Vagina (tissue), 2 donors: ENCODE measurements around the gene GEMIN7. TPM values are rescaled to one million over a fixed set of nuclear protein-coding genes. Genes with fewer than 3 reads are reported as not detected.

Experiments used
- DNase-seq, 2 donors: peaks; one replicate each; pipeline ENCODE4 v3.0.0-alpha.2; 2017; ENCODE audit errors: extremely low spot score in 2 of 2
- H3K27ac ChIP-seq: fragments of 200-600 bp; sonication (generic); one replicate; pipeline ENCODE4 v1.5.1; 2019
- H3K27me3 ChIP-seq: fragments of 200-600 bp; sonication (generic); one replicate; pipeline ENCODE4 v1.5.1; 2019
- H3K36me3 ChIP-seq, 2 donors: fragments of 200-600 bp; sonication (generic); one replicate each; pipeline ENCODE4 v1.5.1; 2017 to 2019
- H3K4me1 ChIP-seq: fragments of 200-600 bp; sonication (generic); one replicate; pipeline ENCODE4 v1.5.1; 2019
- H3K4me3 ChIP-seq, 2 donors: fragments of 200-600 bp; sonication (generic); 1 replicate in 1 of 2; 2 replicates in 1 of 2; pipeline ENCODE4 v1.5.1; 2016 to 2019
- H3K9me3 ChIP-seq: fragments of 200-600 bp; sonication (generic); one replicate; pipeline ENCODE4 v1.5.1; 2019
- POLR2A ChIP-seq, 2 donors: fragments of 450-650 bp; IDR thresholded peaks; one replicate each; pipeline ENCODE4 v1.6.1; 2017; ENCODE audit warnings: antibody characterized with exemption in 2 of 2, mild to moderate bottlenecking in 2 of 2, moderate library complexity in 2 of 2
- POLR2AphosphoS5 ChIP-seq, 2 donors: sonication (generic); formaldehyde crosslinking; IDR thresholded peaks; one replicate each; pipeline ENCODE4 v1.9.0; 2017; ENCODE audit warnings: antibody characterized with exemption in 2 of 2, mild to moderate bottlenecking in 2 of 2, low read depth in 1 of 2; ENCODE audit not compliant: insufficient read depth in 1 of 2
- intact Hi-C: fragments of 100-400 bp; cut with DNase I; formaldehyde crosslinking; loops from one replicate; pipeline ENCODE4 v1.15.1; 2023
- total RNA-seq: library from RNA; depleted of rRNA; stranded (reverse); fragments of >200 nt; gene quantifications from one replicate; pipeline ENCODE4 v1.2.3, GENCODE V29; 2016
- TF ChIP-seq, protein P1 (sequence below), 3 experiments: fragments of 450-650 bp in 2 of 3; fragments of 200-600 bp in 1 of 3; sonication (generic) in 1 of 3; IDR thresholded peaks; one replicate each; pipeline ENCODE4 v1.5.1; 2017 to 2019; ENCODE audit warnings: antibody characterized with exemption in 3 of 3, mild to moderate bottlenecking in 2 of 3, moderate library complexity in 2 of 3

The GEMIN7 gene
- total RNA-seq, 1 donor from 2014 or later, result 42.0 TPM

DNA sequence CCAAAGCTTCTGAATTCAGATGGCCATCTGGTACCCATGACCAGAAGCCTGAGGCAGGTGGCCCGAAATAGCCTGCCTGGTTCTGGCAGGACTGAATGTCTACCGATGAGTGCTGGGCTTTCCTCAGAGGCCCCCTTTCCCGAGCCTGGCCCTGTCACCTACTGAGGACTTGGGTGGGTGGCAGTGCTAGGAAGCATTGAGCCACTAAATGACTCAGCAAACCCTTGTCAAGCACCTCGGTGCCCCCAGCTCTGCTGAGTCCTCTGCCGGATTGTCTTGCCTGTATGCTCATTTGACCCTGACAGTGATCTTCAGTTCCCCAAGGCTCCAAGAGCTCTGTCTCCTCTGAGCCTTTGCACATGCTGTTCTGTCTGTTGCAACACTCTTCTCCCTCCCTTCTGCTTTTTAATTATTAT is 31.8 kb downstream of the GEMIN7 start:
- peaks cover 40% of the 10 kb centered on the region for H3K4me1 ChIP-seq

DNA sequence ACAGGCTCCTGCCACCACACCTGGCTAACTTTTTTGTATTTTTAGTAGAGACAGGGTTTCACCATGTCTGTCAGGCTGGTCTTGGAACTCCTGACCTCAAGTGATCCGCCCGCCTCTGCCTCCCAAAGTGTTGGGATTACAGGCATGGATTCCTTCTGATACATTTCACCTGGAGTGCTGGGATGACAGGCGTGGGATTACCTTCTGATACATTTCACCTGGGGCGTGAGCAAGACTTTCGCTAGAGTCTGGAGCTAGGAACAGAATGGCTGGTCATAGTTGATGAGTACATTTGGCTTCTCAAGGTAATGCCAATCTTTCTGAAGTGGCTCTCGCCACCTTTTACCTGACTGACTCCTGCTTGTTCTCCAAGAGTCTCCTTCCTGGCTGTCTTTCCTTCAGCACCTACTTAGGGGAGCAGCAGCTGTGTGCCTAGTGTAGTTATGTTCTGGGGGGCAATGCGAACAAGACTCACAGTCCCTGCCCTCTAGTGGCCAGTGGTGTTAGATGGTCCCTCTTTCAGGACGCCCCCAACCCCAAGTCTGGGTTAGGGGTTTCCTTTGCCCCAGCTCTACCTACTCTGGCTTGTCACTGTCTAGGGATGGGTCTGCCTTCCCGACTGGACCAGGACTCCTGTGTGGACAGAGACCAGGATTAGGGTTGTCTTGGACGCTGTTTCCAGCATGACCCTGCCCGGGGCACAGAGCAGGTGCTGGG is 33.2 kb downstream of the GEMIN7 start:
- Histone ChIP-seq H3K36me3 (no peaks in the 10 kb centered on the region), H3K4me1 (peaks cover 41% of the 10 kb centered on the region), H3K9me3 (no peaks in the 10 kb centered on the region), H3K4me3 (no peak overlapping the region), H3K27me3 (no peaks in the 10 kb centered on the region), H3K27ac (no peak overlapping the region)
- intact Hi-C loops, result no loop called here
- TF ChIP-seq POLR2AphosphoS5 (IDR thresholded peaks at IDR 0.05; ENCODE audit: insufficient read depth in 1 of 2, low read depth in 1 of 2) (no peak), POLR2A (IDR thresholded peaks at IDR 0.05) (no peak)
- TF ChIP-seq, protein P1, sequence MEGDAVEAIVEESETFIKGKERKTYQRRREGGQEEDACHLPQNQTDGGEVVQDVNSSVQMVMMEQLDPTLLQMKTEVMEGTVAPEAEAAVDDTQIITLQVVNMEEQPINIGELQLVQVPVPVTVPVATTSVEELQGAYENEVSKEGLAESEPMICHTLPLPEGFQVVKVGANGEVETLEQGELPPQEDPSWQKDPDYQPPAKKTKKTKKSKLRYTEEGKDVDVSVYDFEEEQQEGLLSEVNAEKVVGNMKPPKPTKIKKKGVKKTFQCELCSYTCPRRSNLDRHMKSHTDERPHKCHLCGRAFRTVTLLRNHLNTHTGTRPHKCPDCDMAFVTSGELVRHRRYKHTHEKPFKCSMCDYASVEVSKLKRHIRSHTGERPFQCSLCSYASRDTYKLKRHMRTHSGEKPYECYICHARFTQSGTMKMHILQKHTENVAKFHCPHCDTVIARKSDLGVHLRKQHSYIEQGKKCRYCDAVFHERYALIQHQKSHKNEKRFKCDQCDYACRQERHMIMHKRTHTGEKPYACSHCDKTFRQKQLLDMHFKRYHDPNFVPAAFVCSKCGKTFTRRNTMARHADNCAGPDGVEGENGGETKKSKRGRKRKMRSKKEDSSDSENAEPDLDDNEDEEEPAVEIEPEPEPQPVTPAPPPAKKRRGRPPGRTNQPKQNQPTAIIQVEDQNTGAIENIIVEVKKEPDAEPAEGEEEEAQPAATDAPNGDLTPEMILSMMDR (IDR thresholded peaks at IDR 0.05), result no peak
- DNase-seq, result no peak

More for the DNA sequence above, 31.8 kb downstream of the GEMIN7 start:
- DNase-seq, result no peak
- intact Hi-C loops, result no loop called here
- no peak for TF ChIP-seq POLR2AphosphoS5 (IDR thresholded peaks at IDR 0.05; ENCODE audit: insufficient read depth in 1 of 2, low read depth in 1 of 2)
- TF ChIP-seq, protein P1 (IDR thresholded peaks at IDR 0.05), result no peak
- TF ChIP-seq POLR2A (IDR thresholded peaks at IDR 0.05), result no peak
- no peak overlapping the region for H3K4me3 ChIP-seq
- no peak overlapping the region for H3K27ac ChIP-seq
- no peaks in the 10 kb centered on the region for H3K9me3 ChIP-seq
- H3K27me3 ChIP-seq, result no peaks in the 10 kb centered on the region
- no peaks in the 10 kb centered on the region for H3K36me3 ChIP-seq

DNA sequence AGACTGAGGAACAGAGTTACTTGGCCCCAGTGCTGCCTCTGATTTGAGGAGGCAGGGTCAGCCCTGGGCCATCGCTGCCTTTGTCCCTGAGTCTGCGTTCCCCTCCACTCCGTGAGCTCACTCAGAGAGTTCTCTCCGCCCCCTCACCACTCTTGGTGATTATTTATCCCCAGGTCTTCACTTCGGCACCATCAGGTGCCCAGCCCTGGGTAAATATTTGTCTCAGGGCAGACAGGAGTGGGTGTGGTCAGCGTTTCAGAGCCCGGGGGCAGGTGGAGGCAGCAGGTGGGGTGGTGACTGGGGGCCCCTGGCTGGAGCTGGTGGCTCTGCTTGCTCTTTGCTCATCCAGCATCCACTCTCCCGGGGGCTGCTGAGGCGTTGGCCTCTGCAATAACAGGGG is 34.6 kb downstream of the GEMIN7 start:
- TF ChIP-seq POLR2A (IDR thresholded peaks at IDR 0.05) (no peak), POLR2AphosphoS5 (IDR thresholded peaks at IDR 0.05; ENCODE audit: insufficient read depth in 1 of 2, low read depth in 1 of 2) (no peak)
- TF ChIP-seq, protein P1 (IDR thresholded peaks at IDR 0.05), result no peak
- Histone ChIP-seq H3K9me3 (no peaks in the 10 kb centered on the region), H3K27me3 (no peaks in the 10 kb centered on the region), H3K27ac (no peak overlapping the region), H3K4me1 (peaks cover 50% of the 10 kb centered on the region), H3K36me3 (no peaks in the 10 kb centered on the region), H3K4me3 (no peak overlapping the region)
- DNase-seq, result no peak
- intact Hi-C loops, result no loop called here

DNA sequence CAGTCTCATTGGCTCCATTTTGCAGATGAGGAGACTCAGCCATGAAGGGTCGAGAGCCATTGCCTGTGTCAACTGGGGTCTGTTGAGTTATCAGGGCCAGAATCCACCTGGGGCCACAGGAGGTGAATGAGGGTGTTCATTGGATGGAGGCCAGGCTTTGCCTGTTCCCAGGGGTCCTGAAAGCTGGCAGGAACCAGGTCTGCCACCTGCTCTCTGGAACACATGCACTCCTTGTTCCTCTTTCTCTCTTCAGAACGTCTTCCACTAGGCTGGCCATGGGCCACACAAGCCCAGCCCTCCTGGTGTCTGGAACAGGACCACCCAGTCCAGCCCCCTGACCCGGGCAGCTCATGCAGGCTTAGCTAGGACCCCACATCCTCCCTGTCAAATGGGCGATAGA is 35.1 kb downstream of the GEMIN7 start:
- TF ChIP-seq POLR2AphosphoS5 (IDR thresholded peaks at IDR 0.05; ENCODE audit: insufficient read depth in 1 of 2, low read depth in 1 of 2), result no peak
- TF ChIP-seq POLR2A (IDR thresholded peaks at IDR 0.05), result no peak
- TF ChIP-seq, protein P1 (IDR thresholded peaks at IDR 0.05), result no peak
- no peak for DNase-seq
- Histone ChIP-seq H3K4me1 (peaks cover 50% of the 10 kb centered on the region), H3K27me3 (no peaks in the 10 kb centered on the region), H3K36me3 (no peaks in the 10 kb centered on the region), H3K4me3 (no peak overlapping the region), H3K27ac (no peak overlapping the region), H3K9me3 (no peaks in the 10 kb centered on the region)
- intact Hi-C loops, result no loop called here
